K562 (cell line): Measurements from ENCODE around the gene FDX2. TPM values are rescaled to one million over a fixed set of nuclear protein-coding genes. Genes with fewer than 3 reads are reported as not detected.

ENCODE experiments used
- ATAC-seq: fragments of 200-7000 bp; cut with Tn5 transposase; 3 replicates; pipeline ENCODE4 v1.9.1; 2020; ENCODE audit warnings: moderate library complexity
- BruUV-seq: library from RNA; stranded (reverse); fragments of 400-500 nt; replicated peaks from 2 replicates; lab custom pipeline; 2021; lab: Mats Ljungman, UMichigan
- CTCF ChIA-PET: fragments of 300-600 bp; formaldehyde crosslinking; extraction: SDS; loops from one replicate; lab custom pipeline; 2021; ENCODE audit warnings: low intra/inter-chr PET ratio; lab: Yijun Ruan, JAX
- POLR2A ChIA-PET: fragments of 300-600, 350-650 bp; sonication (Branson Sonifier 250); formaldehyde crosslinking; extraction: SDS; loops from one replicate; lab custom pipeline; 2021; ENCODE audit warnings: antibody characterized with exemption, inconsistent platforms; lab: Yijun Ruan, JAX
- DNase-seq, 4 experiments: peaks; one replicate each; pipeline versions ENCODE4 v3.0.0 to v3.0.0-alpha.2; 2011 to 2018; ENCODE audit warnings: low spot score in 3 of 4, mixed read lengths in 3 of 4; ENCODE audit errors: extremely low read depth in 1 of 4
- FAIRE-seq: peaks from 2 replicates; lab custom pipeline; 2011; peaks lifted over from hg19 to GRCh38; lab: Jason Lieb, UNC
- H2AFZ ChIP-seq: 2 replicates; pipeline ENCODE4 v1.6.0; 2011; ENCODE audit warnings: low read depth, low read length, control low read depth, inconsistent platforms
- H3K27ac ChIP-seq: fragments of 200-600 bp; 3 replicates; pipeline ENCODE4 v1.8.0; 2011; ENCODE audit warnings: low read depth, mild to moderate bottlenecking, control low read depth, inconsistent platforms, low read length, moderate library complexity, mixed read lengths; ENCODE audit errors: extremely low read depth
- H3K27me3 ChIP-seq, 2 experiments: fragments of 300-600 bp in 1 of 2; 2 replicates in 1 of 2; 3 replicates in 1 of 2; pipeline versions ENCODE4 v1.6.0 to v1.8.0; 2011; ENCODE audit warnings: inconsistent platforms in 2 of 2, low read length in 2 of 2, mild to moderate bottlenecking in 1 of 2, mixed read lengths in 1 of 2, moderate library complexity in 1 of 2; ENCODE audit not compliant: control insufficient read depth in 2 of 2, insufficient read depth in 2 of 2
- H3K36me3 ChIP-seq: fragments of 300-600 bp; 3 replicates; pipeline ENCODE4 v1.8.0; 2011; ENCODE audit warnings: mild to moderate bottlenecking, low read length, inconsistent platforms; ENCODE audit not compliant: control insufficient read depth, insufficient read depth
- H3K4me1 ChIP-seq, 2 experiments: fragments of 200-600 bp in 1 of 2; replicated peaks in 1 of 2; 2 replicates in 1 of 2; 3 replicates in 1 of 2; pipeline versions ENCODE4 v1.5.1 to v1.8.0; 2011; ENCODE audit warnings: inconsistent platforms in 2 of 2, low read length in 2 of 2, mild to moderate bottlenecking in 1 of 2, mixed read lengths in 1 of 2, moderate library complexity in 1 of 2; ENCODE audit not compliant: control insufficient read depth in 2 of 2, insufficient read depth in 2 of 2
- H3K4me2 ChIP-seq: 2 replicates; pipeline ENCODE4 v1.6.1; 2011; ENCODE audit warnings: low read length, control low read depth, inconsistent platforms, mixed read lengths; ENCODE audit not compliant: insufficient read depth
- H3K4me3 ChIP-seq: fragments of 200-600 bp; sonication (generic), shearing (Covaris generic); 2 replicates; pipeline ENCODE4 v1.5.1; 2016; ENCODE audit warnings: control low read depth, inconsistent platforms
- H3K79me2 ChIP-seq: fragments of 200-600 bp; 3 replicates; pipeline ENCODE4 v1.8.0; 2011; ENCODE audit warnings: low read length, inconsistent platforms; ENCODE audit not compliant: control insufficient read depth, insufficient read depth
- H3K9ac ChIP-seq, 2 experiments: 2 replicates each; pipeline versions ENCODE4 v1.6.0 to v1.6.1; 2011; ENCODE audit warnings: low read depth in 2 of 2, low read length in 2 of 2, control low read depth in 1 of 2, inconsistent platforms in 1 of 2, mild to moderate bottlenecking in 1 of 2, mixed read lengths in 1 of 2; ENCODE audit not compliant: insufficient read depth in 1 of 2
- H3K9me1 ChIP-seq: one replicate; pipeline ENCODE4 v1.6.0; 2011; ENCODE audit warnings: inconsistent platforms, mild to moderate bottlenecking, low read length, moderate library complexity; ENCODE audit not compliant: control insufficient read depth, insufficient read depth
- H3K9me3 ChIP-seq: replicated peaks from 2 replicates; pipeline ENCODE4 v1.5.1; 2011; ENCODE audit warnings: low read depth, low read length, inconsistent platforms; ENCODE audit not compliant: control insufficient read depth, insufficient read depth
- H4K20me1 ChIP-seq: replicated peaks from 2 replicates; pipeline ENCODE4 v1.6.1; 2011; ENCODE audit warnings: low read length, inconsistent platforms, mixed read lengths; ENCODE audit not compliant: control insufficient read depth, insufficient read depth
- CAMTA2 ChIP-seq: fragments of 250-450 bp; sonication (Bioruptor Pico); conservative IDR thresholded peaks from 2 replicates; pipeline ENCODE4 v1.5.1; 2022
- EGR1 ChIP-seq: fragments of 450-650 bp; conservative IDR thresholded peaks from 2 replicates; pipeline ENCODE4 v1.6.1; 2017; ENCODE audit warnings: mild to moderate bottlenecking
- POLR2G ChIP-seq: fragments of 200-400 bp; formaldehyde crosslinking; IDR thresholded peaks from 2 replicates; pipeline ENCODE4 v1.6.1; 2017; ENCODE audit warnings: low read depth, mild to moderate bottlenecking, antibody characterized with exemption, low read length, moderate library complexity
- RBFOX2 ChIP-seq: fragments of 200-400 bp; formaldehyde crosslinking; IDR thresholded peaks from 2 replicates; pipeline ENCODE4 v1.6.1; 2017; ENCODE audit warnings: low read depth, mild to moderate bottlenecking, low read length, moderate library complexity
- RBM15 ChIP-seq: fragments of 200-400 bp; formaldehyde crosslinking; IDR thresholded peaks from 2 replicates; pipeline ENCODE4 v1.6.1; 2018; ENCODE audit warnings: mild to moderate bottlenecking, low read length, moderate library complexity; ENCODE audit not compliant: insufficient read depth
- RBM22 ChIP-seq: fragments of 200-400 bp; formaldehyde crosslinking; IDR thresholded peaks from 2 replicates; pipeline ENCODE4 v1.6.1; 2018; ENCODE audit warnings: low read length, low read depth; ENCODE audit not compliant: poor library complexity, severe bottlenecking
- WGBS: fragments of 100-300 bp; shearing (Covaris generic); methylation state at CpG from one replicate; pipeline ENCODE4 v1.1.6; 2016; ENCODE audit warnings: low coverage, mixed read lengths; ENCODE audit not compliant: insufficient coverage; ENCODE audit errors: missing lambda C conversion rate; 5-methylcytosine and 5-hydroxymethylcytosine counted together
- in situ Hi-C: fragments of 300-500 bp; cut with MboI; formaldehyde crosslinking; loops from 4 replicates; pipeline ENCODE4 v1.15.0; 2018; ENCODE audit warnings: inconsistent platforms, mixed read lengths
- intact Hi-C: fragments of 100-400 bp; cut with micrococcal nuclease; formaldehyde crosslinking; loops from 2 replicates; pipeline ENCODE4 v1.14.2; 2022
- polyA plus RNA-seq, 8 experiments: library from polyadenylated mRNA; depleted of rRNA in 4 of 8; stranded (reverse) in 5 of 8; unstranded in 3 of 8; fragments of >200 nt; fragmentation: Nextera tagmentation in 2 of 8; fragmentation: Illumina TruSeq in 1 of 8; extraction: Ambion mirVana in 2 of 8; extraction: Trizol in 1 of 8; gene quantifications; 2 replicates each; pipeline versions ENCODE4 v1.2.1 to v1.2.3, GENCODE V29; 2011 to 2014; ENCODE audit warnings: inconsistent platforms in 1 of 8, missing spikeins in 1 of 8
- total RNA-seq, 7 experiments: library from RNA; depleted of rRNA in 6 of 7; stranded (reverse); fragments of >200 nt in 6 of 7; fragmentation: Illumina TruSeq in 2 of 7; extraction: Trizol in 2 of 7; gene quantifications; 2 replicates each; pipeline versions ENCODE4 v1.2.1 to v1.2.3, GENCODE V29; 2011 to 2021; ENCODE audit warnings: low replicate concordance in 1 of 7

The FDX2 gene
- total and polyA plus RNA-seq, 9 of the 15 experiments (the other 6 are each of a cell fraction or from before 2014, with no cell fraction given), result 2.5 to 49.8 (median 29.7) TPM

DNA sequence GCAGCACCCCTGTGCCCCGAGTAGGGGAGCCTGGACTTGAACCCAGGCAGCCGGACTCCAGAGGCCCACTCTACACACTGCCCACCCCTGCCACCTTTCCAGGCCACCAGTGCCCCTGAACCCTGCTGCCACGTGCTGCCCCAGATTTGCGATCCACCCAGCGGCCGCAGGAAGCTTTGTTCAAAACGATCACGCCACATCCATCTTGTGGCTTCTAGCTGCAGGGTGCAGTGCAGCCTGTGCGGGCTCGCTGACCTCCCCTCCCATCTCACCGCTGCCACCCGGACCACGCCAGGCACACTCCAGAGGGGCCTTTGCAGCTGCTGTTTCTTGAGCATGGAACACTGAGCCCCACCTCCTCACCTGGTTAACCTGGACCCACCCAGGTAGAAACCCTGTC, 13.7 kb upstream of the FDX2 start:
- intact Hi-C loops, result no loop called here
- BruUV-seq, result no TSS peak

DNA sequence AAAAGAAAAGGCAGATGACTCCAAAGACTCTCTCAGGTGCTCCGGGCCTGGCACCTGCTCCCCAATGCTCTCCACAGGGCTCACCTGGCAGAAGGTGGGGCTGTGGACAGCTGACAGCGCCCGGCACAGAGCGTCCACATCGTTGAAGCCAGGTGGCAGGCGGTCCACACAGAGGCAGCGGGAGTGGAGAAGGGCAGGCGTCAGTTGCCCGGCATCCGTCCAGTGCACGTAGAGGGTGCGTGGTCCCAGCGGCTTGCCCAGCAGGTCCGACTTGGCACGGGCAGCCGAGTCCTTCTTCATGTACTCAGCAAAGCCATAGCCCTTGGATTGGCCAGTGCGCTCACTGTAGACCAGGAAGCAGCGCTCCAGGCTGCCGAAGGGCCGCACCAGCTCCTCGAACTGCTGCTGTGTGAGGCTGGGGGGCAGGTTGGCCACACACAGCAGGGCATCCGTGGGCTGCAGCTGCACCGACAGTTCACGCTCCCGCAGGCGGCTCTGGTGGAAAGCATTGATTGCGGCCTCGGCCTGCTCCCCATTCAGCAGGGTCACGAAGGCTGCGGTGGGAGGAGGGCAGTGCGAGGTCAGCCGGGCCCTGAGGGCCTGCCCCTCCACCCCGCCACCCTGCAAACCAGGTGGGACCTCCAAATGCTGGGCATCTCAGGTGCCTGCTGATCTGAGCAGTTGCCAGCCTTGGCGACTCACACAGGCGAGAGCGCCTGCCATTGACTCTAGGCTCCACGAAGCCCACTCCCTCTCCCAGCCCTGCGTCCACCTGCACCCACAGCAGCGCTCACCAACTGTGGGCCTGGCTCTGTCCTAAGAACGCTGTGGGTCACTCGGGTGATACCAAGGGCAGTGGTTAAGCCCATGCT, 13.0 kb upstream of the FDX2 start:
- peaks cover 82% of the 10 kb centered on the region for H3K36me3 ChIP-seq
- WGBS, result 95% methylated on average over 36 of the region's 41 CpGs
- CTCF ChIA-PET, result no interaction called here

More for the DNA sequence above, 13.7 kb upstream of the FDX2 start:
- H3K79me2 ChIP-seq, result peaks cover 69% of the 10 kb centered on the region
- in situ Hi-C loops, result no loop called here
- ChIA-PET CTCF (no interaction called here), POLR2A (interaction anchor here (0.8 to 3.1 kb wide), 5 partner anchors 13 to 40 kb away, joined by 3 to 11 read pairs (median 3); partner anchors contain the start of genes FDX2 and ICAM5)
- no peak for FAIRE-seq
- peaks cover 75% of the 10 kb centered on the region for H3K36me3 ChIP-seq
- no peaks in the 10 kb centered on the region for H3K27me3 ChIP-seq
- no peak overlapping the region for H3K4me2 ChIP-seq
- H3K9ac ChIP-seq, result peak overlapping the region in 1 of 2 experiments; percentile 55; a peak in 2 of 4 replicates
- H4K20me1 ChIP-seq, result peaks cover 10% of the 10 kb centered on the region; the same call in 1 of the 2 replicates
- no peak overlapping the region for H3K27ac ChIP-seq
- no peaks in the 10 kb centered on the region for H3K9me1 ChIP-seq
- no peak for ATAC-seq
- H3K4me1 ChIP-seq, result peaks cover 7 to 34% of the 10 kb centered on the region in 2 experiments; a peak in 4 of 5 replicates
- peak; percentile 2; the same call in 1 of the 2 replicates for TF ChIP-seq RBFOX2
- no peak for TF ChIP-seq RBM15
- no peak overlapping the region for H3K4me3 ChIP-seq
- WGBS, result 98% methylated on average over 13 of the region's 13 CpGs
- H3K9me3 ChIP-seq, result no peaks in the 10 kb centered on the region
- no peak overlapping the region for H2AFZ ChIP-seq
- DNase-seq, result no peak

More for the DNA sequence above, 13.0 kb upstream of the FDX2 start:
- no peak overlapping the region for H3K4me2 ChIP-seq
- H3K9me1 ChIP-seq, result no peaks in the 10 kb centered on the region
- no peak overlapping the region for H3K27ac ChIP-seq
- ATAC-seq (no peak), FAIRE-seq (no peak), DNase-seq (no peak)
- TSS peak; percentile 0 for BruUV-seq
- H3K9ac ChIP-seq, result peak overlapping the region in 1 of 2 experiments; percentile 61; a peak in 2 of 4 replicates
- POLR2A ChIA-PET, result interaction anchor here (0.6 to 1.2 kb wide), 2 partner anchors 30 to 39 kb away, joined by 3 to 4 read pairs; partner anchors contain the start of gene ICAM5
- H3K9me3 ChIP-seq, result no peaks in the 10 kb centered on the region
- peaks cover 10% of the 10 kb centered on the region; the same call in 1 of the 2 replicates for H4K20me1 ChIP-seq
- peaks cover 62% of the 10 kb centered on the region for H3K79me2 ChIP-seq
- TF ChIP-seq RBFOX2 (peak; percentile 71), POLR2G (peak; percentile 55), CAMTA2 (CRISPR knock-in tag) (no peak), RBM22 (peak; percentile 49), EGR1 (no peak)
- peaks cover 7 to 29% of the 10 kb centered on the region in 2 experiments; a peak in 4 of 5 replicates for H3K4me1 ChIP-seq
- intact Hi-C loops, result no loop called here
- in situ Hi-C loops, result no loop called here
- no peak overlapping the region for H3K4me3 ChIP-seq
- H2AFZ ChIP-seq, result no peak overlapping the region
- no peaks in the 10 kb centered on the region for H3K27me3 ChIP-seq
